Naive B cell (primary cell): Measurements from ENCODE around the gene PCDHA6. TPM values are rescaled to one million over a fixed set of nuclear protein-coding genes. Genes with fewer than 3 reads are reported as not detected.

Experiments used
- polyA plus RNA-seq, 6 donors: library from polyadenylated mRNA; unstranded; fragments of 300-500 nt; fragmentation: Illumina TruSeq; gene quantifications; one replicate each; pipeline ENCODE4 v1.2.3, GENCODE V29; 2021; ENCODE audit warnings: low read depth in 6 of 6

PCDHA6 gene
- polyA plus RNA-seq, 6 donors from 2014 or later = not detected

Other genes starting within 250 kb of the PCDHA6 start
- 10 to 100 TPM in 1 of 6 donors, 1 to 10 TPM in 5; 1.5 to 10.2 (median 2.8) TPM for gene CD14, start 194.8 kb upstream of the PCDHA6 start, polyA plus RNA-seq
- gene TMCO6, start 188.5 kb upstream of the PCDHA6 start, polyA plus RNA-seq = 10 to 100 TPM in 4 of 6 donors, 1 to 10 TPM in 2; 7.6 to 13.0 (median 11.4) TPM
- gene NDUFA2, start 180.3 kb upstream of the PCDHA6 start, polyA plus RNA-seq = 100 to 1,000 TPM in 5 of 6 donors, 10 to 100 TPM in 1; 94.5 to 167 (median 152) TPM
- 100 to 1,000 TPM in 5 of 6 donors, 10 to 100 TPM in 1; 83.8 to 170 (median 140) TPM for gene IK, start 180.1 kb upstream of the PCDHA6 start, polyA plus RNA-seq
- 10 to 100 TPM in 4 of 6 donors, 1 to 10 TPM in 2; 5.7 to 15.1 (median 10.3) TPM for gene WDR55, start 163.1 kb upstream of the PCDHA6 start, polyA plus RNA-seq
- under 1 TPM in 1 of 6 donors, not detected in 5; 0.21 TPM for gene DND1, start 154.4 kb upstream of the PCDHA6 start, polyA plus RNA-seq
- gene HARS1, start 136.6 kb upstream of the PCDHA6 start, polyA plus RNA-seq = 10 to 100 TPM; 37.6 to 73.5 (median 40.3) TPM
- 10 to 100 TPM; 12.2 to 26.2 (median 18.7) TPM for gene HARS2, start 136.5 kb upstream of the PCDHA6 start, polyA plus RNA-seq
- 10 to 100 TPM; 68.6 to 85.8 (median 76.7) TPM for gene ZMAT2, start 127.5 kb upstream of the PCDHA6 start, polyA plus RNA-seq
- gene PCDHA1, start 41.8 kb upstream of the PCDHA6 start, polyA plus RNA-seq = not detected
- not detected for gene PCDHA2, start 33.1 kb upstream of the PCDHA6 start, polyA plus RNA-seq
- gene PCDHA3, start 26.9 kb upstream of the PCDHA6 start, polyA plus RNA-seq = not detected
- not detected for gene PCDHA4, start 20.9 kb upstream of the PCDHA6 start, polyA plus RNA-seq
- gene PCDHA5, start 6.3 kb upstream of the PCDHA6 start, polyA plus RNA-seq = not detected
- not detected for gene PCDHA7, start 6.3 kb downstream of the PCDHA6 start, polyA plus RNA-seq
- gene PCDHA8, start 13.2 kb downstream of the PCDHA6 start, polyA plus RNA-seq = not detected
- not detected for gene PCDHA9, start 20.4 kb downstream of the PCDHA6 start, polyA plus RNA-seq
- gene PCDHA10, start 27.9 kb downstream of the PCDHA6 start, polyA plus RNA-seq = not detected
- gene PCDHA11, start 41.0 kb downstream of the PCDHA6 start, polyA plus RNA-seq = not detected
- not detected for gene PCDHA12, start 47.3 kb downstream of the PCDHA6 start, polyA plus RNA-seq
- not detected for gene PCDHA13, start 54.2 kb downstream of the PCDHA6 start, polyA plus RNA-seq
- not detected for gene PCDHAC1, start 98.3 kb downstream of the PCDHA6 start, polyA plus RNA-seq
- not detected for gene PCDHAC2, start 138.5 kb downstream of the PCDHA6 start, polyA plus RNA-seq
- gene PCDHB1, start 223.4 kb downstream of the PCDHA6 start, polyA plus RNA-seq = not detected